ENCODE data around the gene ASAH2.

GRCh38 chr10:50280049-50280841, 28.9 kb upstream of the ASAH2 start:
- TF ChIP-seq CTCF (IDR thresholded peaks at IDR 0.05) (no peak), POLR2A (IDR thresholded peaks at IDR 0.05) (no peak)
